ENCODE results near the gene SPACA1.

The SPACA1 gene

GRCh38 chr6:88107241-88107640 is 59.6 kb downstream of the SPACA1 start:
- no peak for DNase-seq

GRCh38 chr6:88111991-88112390 is 64.3 kb downstream of the SPACA1 start:
- DNase-seq = no peak

- no peak for DNase-seq
These were observed 67.2 kb downstream of the SPACA1 start for GRCh38 chr6:88114838-88115237.

- no peak for DNase-seq
These were observed 67.7 kb downstream of the SPACA1 start for GRCh38 chr6:88115307-88115706.

- DNase-seq = no peak
These were observed 68.6 kb downstream of the SPACA1 start for GRCh38 chr6:88116276-88116675.
